DLD1 (cell line): ENCODE measurements around the gene PPM1E.

Experiments used
- in situ Hi-C: cut with HindIII; loops from 2 replicates; pipeline ENCODE4 v1.10.0; 2017; ENCODE audit warnings: low sequenced_read_pairs

Gene PPM1E

GRCh38 chr17:59028328-59028727 is 272.7 kb downstream of the PPM1E start:
- in situ Hi-C loops: no loop called here

GRCh38 chr17:59030811-59031210 is 275.2 kb downstream of the PPM1E start:
- in situ Hi-C loops: no loop called here
